Fibroblast of pulmonary artery (primary cell): Measurements from ENCODE around the gene RBM4B.
"Not testable (repeated sequence)": the region's sequence is repeated elsewhere in the genome, so short reads cannot be mapped to it uniquely, and the experiment has no call there.

Experiments
- DNase-seq: peaks from one replicate; pipeline ENCODE4 v3.0.0-alpha.2; 2010; ENCODE audit warnings: low read depth
- H3K4me3 ChIP-seq: replicated peaks from 2 replicates; pipeline ENCODE4 v1.5.1; 2011; ENCODE audit warnings: low read depth, mild to moderate bottlenecking, control low read depth, low read length, moderate library complexity
- TF ChIP-seq, protein P1 (sequence below): IDR thresholded peaks from 2 replicates; pipeline ENCODE4 v1.5.1; 2011; ENCODE audit warnings: mild to moderate bottlenecking, control low read depth, low read length, inconsistent platforms; ENCODE audit errors: missing control alignments

The RBM4B gene

DNA sequence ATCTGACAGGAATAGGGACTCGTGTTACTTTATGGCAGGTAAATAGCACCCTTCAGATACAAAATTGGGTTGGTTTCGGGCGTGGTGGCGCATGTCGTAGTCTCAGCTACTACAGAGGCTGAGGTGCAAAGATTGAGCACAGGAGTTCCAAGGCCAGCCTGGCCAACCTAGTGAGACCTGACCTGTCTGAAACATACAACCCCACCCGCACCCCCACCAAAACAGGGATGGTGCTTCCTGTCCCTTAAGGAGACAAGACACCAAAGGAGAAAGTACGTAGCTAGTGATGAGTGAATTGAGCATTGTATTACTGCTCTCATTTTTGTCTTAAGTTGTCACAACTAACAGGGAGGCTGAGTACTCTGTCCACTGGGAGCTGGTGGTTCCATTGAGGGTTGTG is 25.0 kb downstream of the RBM4B start:
- no peak overlapping the region for H3K4me3 ChIP-seq
- TF ChIP-seq, protein P1, sequence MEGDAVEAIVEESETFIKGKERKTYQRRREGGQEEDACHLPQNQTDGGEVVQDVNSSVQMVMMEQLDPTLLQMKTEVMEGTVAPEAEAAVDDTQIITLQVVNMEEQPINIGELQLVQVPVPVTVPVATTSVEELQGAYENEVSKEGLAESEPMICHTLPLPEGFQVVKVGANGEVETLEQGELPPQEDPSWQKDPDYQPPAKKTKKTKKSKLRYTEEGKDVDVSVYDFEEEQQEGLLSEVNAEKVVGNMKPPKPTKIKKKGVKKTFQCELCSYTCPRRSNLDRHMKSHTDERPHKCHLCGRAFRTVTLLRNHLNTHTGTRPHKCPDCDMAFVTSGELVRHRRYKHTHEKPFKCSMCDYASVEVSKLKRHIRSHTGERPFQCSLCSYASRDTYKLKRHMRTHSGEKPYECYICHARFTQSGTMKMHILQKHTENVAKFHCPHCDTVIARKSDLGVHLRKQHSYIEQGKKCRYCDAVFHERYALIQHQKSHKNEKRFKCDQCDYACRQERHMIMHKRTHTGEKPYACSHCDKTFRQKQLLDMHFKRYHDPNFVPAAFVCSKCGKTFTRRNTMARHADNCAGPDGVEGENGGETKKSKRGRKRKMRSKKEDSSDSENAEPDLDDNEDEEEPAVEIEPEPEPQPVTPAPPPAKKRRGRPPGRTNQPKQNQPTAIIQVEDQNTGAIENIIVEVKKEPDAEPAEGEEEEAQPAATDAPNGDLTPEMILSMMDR: no peak
- no peak for DNase-seq

DNA sequence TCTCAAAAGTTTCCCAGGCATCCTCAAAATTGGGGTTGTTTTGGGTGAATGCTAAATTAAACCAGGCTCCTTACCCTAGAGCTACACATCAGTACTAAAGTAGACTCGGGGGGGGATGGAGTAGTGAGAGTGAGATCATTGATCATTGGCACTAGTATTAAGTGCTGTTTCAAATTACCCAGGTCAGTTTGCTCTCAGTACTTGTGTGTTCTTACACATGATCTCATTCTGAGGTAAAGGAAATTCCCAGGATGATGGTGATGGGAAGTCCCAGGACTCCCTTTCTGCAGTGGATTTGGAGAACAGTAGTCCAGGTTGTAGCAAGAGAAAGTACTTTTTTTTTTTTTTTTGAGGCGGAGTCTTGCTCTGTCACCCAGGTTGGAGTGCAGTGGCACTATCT is 26.7 kb downstream of the RBM4B start:
- TF ChIP-seq, protein P1: no peak
- DNase-seq: peak; percentile 12
- H3K4me3 ChIP-seq: no peak overlapping the region

DNA sequence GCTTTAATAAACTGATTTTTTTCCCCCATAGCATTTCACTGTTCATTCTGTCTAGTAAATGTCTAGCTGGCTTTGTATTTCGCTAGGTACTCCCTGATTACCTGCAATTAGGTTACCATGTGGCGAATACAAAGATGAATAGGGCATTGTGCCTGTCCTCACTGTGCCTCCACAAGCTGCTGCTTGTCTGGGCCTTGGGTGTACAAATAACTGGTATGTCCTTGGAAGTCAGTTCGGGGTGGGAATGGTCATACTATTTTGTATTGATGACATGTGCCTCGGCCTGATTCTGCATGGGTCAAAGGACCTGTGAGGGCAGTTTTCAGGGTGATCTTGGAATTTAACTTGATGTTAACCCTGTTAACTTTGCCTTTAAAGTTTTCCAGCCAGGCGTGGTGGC is 27.8 kb downstream of the RBM4B start:
- no peak for DNase-seq
- TF ChIP-seq, protein P1: no peak
- H3K4me3 ChIP-seq: no peak overlapping the region

DNA sequence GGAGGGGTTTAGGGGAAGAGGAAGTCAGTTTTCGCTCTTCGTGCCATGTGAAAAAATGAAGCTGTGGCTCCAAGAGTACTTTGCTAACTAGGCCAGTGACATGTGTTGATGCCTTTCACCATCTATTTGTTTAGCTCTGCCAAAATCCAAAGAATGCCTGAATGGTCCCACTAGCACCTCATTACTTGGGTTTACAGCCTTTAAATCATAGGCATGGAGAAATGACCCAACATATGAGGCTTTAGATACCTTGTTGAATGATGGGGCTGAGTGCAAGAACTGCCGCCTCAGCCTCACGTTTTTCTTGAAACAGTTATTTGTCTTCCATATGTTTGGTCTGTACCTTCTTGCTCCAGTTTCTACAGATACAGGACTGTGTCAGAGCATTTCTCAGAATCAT is 30.9 kb downstream of the RBM4B start:
- TF ChIP-seq, protein P1: no peak
- no peak for DNase-seq
- no peak overlapping the region for H3K4me3 ChIP-seq

DNA sequence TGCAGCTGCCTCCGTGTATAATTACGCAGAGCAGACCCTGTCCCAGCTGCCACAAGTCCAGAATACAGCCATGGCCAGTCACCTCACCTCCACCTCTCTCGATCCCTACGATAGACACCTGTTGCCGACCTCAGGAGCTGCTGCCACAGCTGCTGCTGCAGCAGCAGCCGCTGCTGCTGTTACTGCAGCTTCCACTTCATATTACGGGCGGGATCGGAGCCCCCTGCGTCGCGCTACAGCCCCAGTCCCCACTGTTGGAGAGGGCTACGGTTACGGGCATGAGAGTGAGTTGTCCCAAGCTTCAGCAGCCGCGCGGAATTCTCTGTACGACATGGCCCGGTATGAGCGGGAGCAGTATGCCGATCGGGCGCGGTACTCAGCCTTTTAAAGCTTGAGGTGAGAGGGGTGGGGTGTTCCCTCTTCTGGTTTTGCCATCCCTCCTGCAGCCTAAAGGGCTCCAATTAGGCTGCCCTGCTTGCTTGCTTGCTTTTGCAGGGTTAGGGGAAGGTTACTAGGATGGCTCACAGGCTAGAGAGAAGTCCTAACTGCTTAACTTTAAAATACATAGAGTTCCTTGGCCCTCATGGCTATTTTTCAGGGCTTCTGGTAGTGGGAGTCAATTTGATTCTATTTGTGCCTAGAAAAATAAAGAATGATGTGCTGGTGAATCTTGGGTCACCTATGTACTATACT is 33.8 kb downstream of the RBM4B start:
- no peak for DNase-seq
- no peak overlapping the region for H3K4me3 ChIP-seq
- TF ChIP-seq, protein P1: no peak

DNA sequence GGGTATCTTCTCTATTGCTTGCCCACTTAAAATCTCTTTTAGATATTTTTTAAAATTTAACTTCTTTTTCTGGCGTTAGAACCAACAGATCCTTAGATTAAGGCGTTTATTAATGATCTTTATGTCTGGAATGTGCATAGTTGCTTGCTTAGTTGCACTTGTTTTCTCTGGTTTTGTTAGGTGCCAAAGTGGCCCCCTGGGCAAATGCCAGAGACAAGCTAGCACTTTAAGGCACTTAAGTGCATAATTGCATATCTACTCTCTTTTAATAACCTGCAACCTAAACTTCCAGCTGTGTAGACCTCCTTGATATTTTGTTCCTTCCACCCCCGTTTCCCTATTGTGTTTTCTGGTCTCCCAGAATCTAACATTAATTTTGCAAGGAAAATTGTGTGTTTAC is 35.9 kb downstream of the RBM4B start:
- H3K4me3 ChIP-seq: peak overlapping the region; percentile 94
- TF ChIP-seq, protein P1: no peak
- no peak for DNase-seq

DNA sequence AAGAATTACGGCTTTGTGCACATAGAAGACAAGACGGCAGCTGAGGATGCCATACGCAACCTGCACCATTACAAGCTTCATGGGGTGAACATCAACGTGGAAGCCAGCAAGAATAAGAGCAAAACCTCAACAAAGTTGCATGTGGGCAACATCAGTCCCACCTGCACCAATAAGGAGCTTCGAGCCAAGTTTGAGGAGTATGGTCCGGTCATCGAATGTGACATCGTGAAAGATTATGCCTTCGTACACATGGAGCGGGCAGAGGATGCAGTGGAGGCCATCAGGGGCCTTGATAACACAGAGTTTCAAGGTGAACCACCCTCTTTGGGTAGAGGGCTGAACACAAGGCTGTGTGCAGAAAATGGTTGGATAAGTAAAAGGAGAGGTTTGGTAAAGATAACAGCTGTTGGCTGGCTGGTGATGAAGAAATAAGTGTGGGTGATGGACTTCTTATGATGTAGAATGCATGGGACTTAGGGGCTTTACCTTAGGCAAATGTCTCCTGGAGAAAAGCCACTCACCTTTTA is 37.8 kb downstream of the RBM4B start:
- peak overlapping the region; percentile 94 for H3K4me3 ChIP-seq
- not testable (repeated sequence) for DNase-seq
